Measurements from ENCODE around the gene ITGB1.

ITGB1 gene

GRCh38 chr10:32887481-32887880 lies 70.5 kb downstream of the ITGB1 start:
- Histone ChIP-seq H3K4me3 (no peak overlapping the region), H3K27ac (no peak overlapping the region)
- TF ChIP-seq CTCF (IDR thresholded peaks at IDR 0.05): no peak
- DNase-seq (ENCODE audit: low spot score): no peak

- no peak overlapping the region for H3K27ac ChIP-seq
- H3K4me3 ChIP-seq: no peak overlapping the region
- no peak for DNase-seq (ENCODE audit: low spot score)
- no peak for TF ChIP-seq CTCF (IDR thresholded peaks at IDR 0.05)
Measured at GRCh38 chr10:32882076-32882475, 76.0 kb downstream of the ITGB1 start.

GRCh38 chr10:32878646-32879045 lies 79.4 kb downstream of the ITGB1 start:
- no peak overlapping the region for H3K4me3 ChIP-seq
- no peak for DNase-seq (ENCODE audit: low spot score)
- TF ChIP-seq CTCF (IDR thresholded peaks at IDR 0.05): no peak
- H3K27ac ChIP-seq: no peak overlapping the region

GRCh38 chr10:32877915-32878314 lies 80.1 kb downstream of the ITGB1 start:
- Histone ChIP-seq H3K4me3 (no peak overlapping the region), H3K27ac (no peak overlapping the region)
- no peak for TF ChIP-seq CTCF (IDR thresholded peaks at IDR 0.05)
- no peak for DNase-seq (ENCODE audit: low spot score)

- Histone ChIP-seq H3K4me3 (no peak overlapping the region), H3K27ac (no peak overlapping the region)
- DNase-seq (ENCODE audit: low spot score): no peak
- no peak for TF ChIP-seq CTCF (IDR thresholded peaks at IDR 0.05)
Measured at GRCh38 chr10:32865170-32865569, 92.9 kb downstream of the ITGB1 start.

GRCh38 chr10:32854435-32854834 lies 103.6 kb downstream of the ITGB1 start:
- Histone ChIP-seq H3K4me3 (no peak overlapping the region), H3K27ac (no peak overlapping the region)
- DNase-seq (ENCODE audit: low spot score): no peak
- no peak for TF ChIP-seq CTCF (IDR thresholded peaks at IDR 0.05)

- no peak for TF ChIP-seq CTCF (IDR thresholded peaks at IDR 0.05)
- DNase-seq (ENCODE audit: low spot score): no peak
- Histone ChIP-seq H3K4me3 (no peak overlapping the region), H3K27ac (no peak overlapping the region)
Measured at GRCh38 chr10:32851301-32851700, 106.7 kb downstream of the ITGB1 start.
